Testis (tissue), 3 donors: ENCODE data around the gene C1QL4. TPM values are rescaled to one million over a fixed set of nuclear protein-coding genes. Genes with fewer than 3 reads are reported as not detected.

Experiments used
- DNase-seq: peaks from one replicate; pipeline ENCODE4 v3.0.0-alpha.2; 2019
- H3K27ac ChIP-seq, 2 donors: fragments of 200-600 bp; sonication (generic); one replicate each; pipeline ENCODE4 v1.5.1; 2019
- H3K27me3 ChIP-seq: fragments of 200-600 bp; sonication (generic); one replicate; pipeline ENCODE4 v1.5.1; 2019
- H3K36me3 ChIP-seq: fragments of 200-600 bp; sonication (generic); one replicate; pipeline ENCODE4 v1.5.1; 2017; ENCODE audit warnings: low read depth; ENCODE audit errors: missing control alignments
- H3K4me1 ChIP-seq: fragments of 200-600 bp; sonication (generic); one replicate; pipeline ENCODE4 v1.5.1; 2019
- H3K4me3 ChIP-seq, 2 donors: fragments of 200-600 bp; sonication (generic); one replicate each; pipeline ENCODE4 v1.5.1; 2017 to 2019
- H3K9me3 ChIP-seq: fragments of 200-600 bp; sonication (generic); one replicate; pipeline ENCODE4 v1.5.1; 2017
- POLR2A ChIP-seq: fragments of 450-650 bp; IDR thresholded peaks from one replicate; pipeline ENCODE4 v1.6.1; 2017; ENCODE audit warnings: antibody characterized with exemption, mild to moderate bottlenecking, moderate library complexity
- whole genome bisulfite sequencing, 2 donors: methylation state at CpG; one replicate each; pipeline ENCODE4 v1.1.5; 2018; 5-methylcytosine and 5-hydroxymethylcytosine counted together
- intact Hi-C: fragments of 100-400 bp; cut with DNase I; formaldehyde crosslinking; loops from one replicate; pipeline ENCODE4 v1.15.1; 2023; ENCODE audit warnings: low total_unique reads
- polyA plus RNA-seq: library from polyadenylated mRNA; stranded (reverse); fragments of 350-450 nt; fragmentation: Illumina TruSeq; extraction: RNeasy Lipid Tissue Mini Kit (QIAGEN cat#74804); gene quantifications from one replicate; pipeline ENCODE4 v1.2.3, GENCODE V29; 2014; ENCODE audit warnings: low read depth, low replicate concordance; ENCODE audit not compliant: insufficient read depth
- total RNA-seq, 2 donors: library from RNA; depleted of rRNA; stranded (reverse); fragments of >200 nt; gene quantifications; one replicate each; pipeline ENCODE4 v1.2.3, GENCODE V29; 2016
- TF ChIP-seq, protein P1 (sequence below), 3 experiments: fragments of 450-650 bp in 2 of 3; fragments of 200-600 bp in 1 of 3; sonication (generic) in 1 of 3; IDR thresholded peaks; one replicate each; pipeline ENCODE4 v1.5.1; 2016 to 2019; ENCODE audit warnings: antibody characterized with exemption in 3 of 3, mild to moderate bottlenecking in 2 of 3, moderate library complexity in 1 of 3

Gene C1QL4
- total and polyA plus RNA-seq, 3 donors from 2014 or later, result 2.9 to 5.5 (median 3.3) TPM

GRCh38 chr12:49292729-49293055, 44.3 kb downstream of the C1QL4 start:
- Histone ChIP-seq H3K27me3 (no peaks in the 10 kb centered on the region), H3K4me3 (no peak overlapping the region)

GRCh38 chr12:49288922-49289555, 47.9 kb downstream of the C1QL4 start:
- WGBS, 2 donors, result 82 to 89% methylated on average over 6 to 9 of the region's 9 CpGs
- DNase-seq, result no peak
- Histone ChIP-seq H3K27ac (no peak overlapping the region), H3K4me1 (no peaks in the 10 kb centered on the region), H3K36me3 (no peaks in the 10 kb centered on the region), H3K9me3 (no peaks in the 10 kb centered on the region), H3K27me3 (no peaks in the 10 kb centered on the region), H3K4me3 (no peak overlapping the region)
- no peak for TF ChIP-seq POLR2A
- TF ChIP-seq, protein P1, sequence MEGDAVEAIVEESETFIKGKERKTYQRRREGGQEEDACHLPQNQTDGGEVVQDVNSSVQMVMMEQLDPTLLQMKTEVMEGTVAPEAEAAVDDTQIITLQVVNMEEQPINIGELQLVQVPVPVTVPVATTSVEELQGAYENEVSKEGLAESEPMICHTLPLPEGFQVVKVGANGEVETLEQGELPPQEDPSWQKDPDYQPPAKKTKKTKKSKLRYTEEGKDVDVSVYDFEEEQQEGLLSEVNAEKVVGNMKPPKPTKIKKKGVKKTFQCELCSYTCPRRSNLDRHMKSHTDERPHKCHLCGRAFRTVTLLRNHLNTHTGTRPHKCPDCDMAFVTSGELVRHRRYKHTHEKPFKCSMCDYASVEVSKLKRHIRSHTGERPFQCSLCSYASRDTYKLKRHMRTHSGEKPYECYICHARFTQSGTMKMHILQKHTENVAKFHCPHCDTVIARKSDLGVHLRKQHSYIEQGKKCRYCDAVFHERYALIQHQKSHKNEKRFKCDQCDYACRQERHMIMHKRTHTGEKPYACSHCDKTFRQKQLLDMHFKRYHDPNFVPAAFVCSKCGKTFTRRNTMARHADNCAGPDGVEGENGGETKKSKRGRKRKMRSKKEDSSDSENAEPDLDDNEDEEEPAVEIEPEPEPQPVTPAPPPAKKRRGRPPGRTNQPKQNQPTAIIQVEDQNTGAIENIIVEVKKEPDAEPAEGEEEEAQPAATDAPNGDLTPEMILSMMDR (IDR thresholded peaks at IDR 0.05), result no peak
- intact Hi-C loops, result loop anchor here (10.0 kb wide), 1 partner anchor 46 kb away; the partner anchor contains the start of gene C1QL4

More at GRCh38 chr12:49292729-49293055, 44.3 kb downstream of the C1QL4 start:
- intact Hi-C loops, result no loop called here
- Histone ChIP-seq H3K27ac (no peak overlapping the region), H3K36me3 (no peaks in the 10 kb centered on the region), H3K9me3 (no peaks in the 10 kb centered on the region), H3K4me1 (peaks cover 18% of the 10 kb centered on the region)
- DNase-seq, result no peak
- 81 to 83% methylated on average over 7 of the region's 7 CpGs for WGBS, 2 donors
- TF ChIP-seq, protein P1 (IDR thresholded peaks at IDR 0.05), result no peak
- no peak for TF ChIP-seq POLR2A

DNA sequence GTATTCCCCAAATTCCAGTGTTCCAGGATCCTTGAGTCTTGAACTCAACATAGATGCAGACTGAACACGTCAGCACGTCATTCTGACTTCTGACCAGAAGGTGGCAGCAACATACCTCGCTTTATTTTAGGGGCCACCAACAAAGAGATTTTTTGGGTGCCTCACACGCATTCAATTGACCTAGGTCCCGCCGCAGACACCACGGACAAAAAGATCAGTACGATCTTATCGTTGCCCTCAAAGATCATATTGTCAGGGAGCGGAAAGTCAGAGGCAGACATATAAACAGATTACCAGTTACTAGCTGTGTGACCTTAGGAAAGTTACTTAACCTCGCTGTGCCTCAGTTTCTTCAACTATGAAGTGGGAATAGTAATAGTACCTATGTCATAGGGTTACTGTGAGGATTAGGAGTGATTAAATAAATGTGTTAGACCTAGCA, 48.6 kb downstream of the C1QL4 start:
- Histone ChIP-seq H3K4me3 (no peak overlapping the region), H3K27me3 (no peaks in the 10 kb centered on the region), H3K9me3 (no peaks in the 10 kb centered on the region), H3K36me3 (no peaks in the 10 kb centered on the region), H3K4me1 (no peaks in the 10 kb centered on the region), H3K27ac (no peak overlapping the region)
- intact Hi-C loops, result loop anchor here (10.0 kb wide), 1 partner anchor 46 kb away; the partner anchor contains the start of gene C1QL4
- 21 to 23% methylated on average over 11 of the region's 11 CpGs for WGBS, 2 donors
- peak; percentile 79 for DNase-seq
- no peak for TF ChIP-seq POLR2A
- TF ChIP-seq, protein P1 (IDR thresholded peaks at IDR 0.05), result peak; percentile 65 to 86 (median 86)

- H3K4me3 ChIP-seq, result no peak overlapping the region
- no peak for DNase-seq
- H3K4me1 ChIP-seq, result no peaks in the 10 kb centered on the region
- no peak for TF ChIP-seq POLR2A
- TF ChIP-seq, protein P1 (IDR thresholded peaks at IDR 0.05), result no peak
- 58 to 65% methylated on average over 6 of the region's 6 CpGs for WGBS, 2 donors
- H3K27me3 ChIP-seq, result no peaks in the 10 kb centered on the region
- H3K36me3 ChIP-seq, result no peaks in the 10 kb centered on the region
- H3K9me3 ChIP-seq, result no peaks in the 10 kb centered on the region
- intact Hi-C loops, result loop anchor here (10.0 kb wide), 1 partner anchor 47 kb away; the partner anchor contains the start of gene C1QL4
- H3K27ac ChIP-seq, result no peak overlapping the region
Measured at GRCh38 chr12:49287876-49288275, 49.1 kb downstream of the C1QL4 start.

GRCh38 chr12:49284672-49285071, 52.3 kb downstream of the C1QL4 start:
- no peaks in the 10 kb centered on the region for H3K9me3 ChIP-seq
- no peak for DNase-seq
- 73 to 90% methylated on average over 4 of the region's 4 CpGs for WGBS, 2 donors
- TF ChIP-seq POLR2A, result no peak
- TF ChIP-seq, protein P1 (IDR thresholded peaks at IDR 0.05), result no peak
- no peak overlapping the region for H3K4me3 ChIP-seq
- no peaks in the 10 kb centered on the region for H3K27me3 ChIP-seq
- no peaks in the 10 kb centered on the region for H3K36me3 ChIP-seq
- H3K27ac ChIP-seq, result no peak overlapping the region
- no peaks in the 10 kb centered on the region for H3K4me1 ChIP-seq
- intact Hi-C loops, result loop anchor here (10.0 kb wide), 1 partner anchor 50 kb away; the partner anchor contains the start of gene C1QL4
